GM21367 (cell line): ENCODE results near the gene CTIF.

Source experiments
- ATAC-seq: cut with Tn5 transposase; IDR thresholded peaks from one replicate; pipeline ENCODE4 v1.9.1; 2021; ENCODE audit not compliant: unreplicated experiment

The CTIF gene

GRCh38 chr18:48550101-48550729, 11.4 kb downstream of the CTIF start:
- no peak for ATAC-seq

DNA sequence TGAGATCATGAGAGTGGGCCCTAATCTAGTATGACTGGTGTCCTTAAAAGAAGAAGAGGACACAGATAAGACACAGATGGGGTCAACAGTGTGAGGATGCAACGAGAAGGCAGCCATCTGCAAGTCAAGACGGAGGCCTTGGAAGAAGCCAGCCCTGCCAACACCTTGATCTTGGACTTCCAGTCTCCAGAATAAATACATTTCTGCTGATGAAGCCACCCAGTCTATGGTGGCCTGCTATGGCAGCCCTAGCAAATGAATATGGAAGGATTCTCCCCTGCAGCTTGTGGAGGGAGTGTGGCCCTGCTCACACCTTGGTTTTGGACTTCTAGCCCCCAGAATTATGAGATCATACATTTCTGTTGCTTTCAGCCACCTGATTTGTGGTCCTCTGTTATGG, 12.3 kb downstream of the CTIF start:
- ATAC-seq, result no peak

DNA sequence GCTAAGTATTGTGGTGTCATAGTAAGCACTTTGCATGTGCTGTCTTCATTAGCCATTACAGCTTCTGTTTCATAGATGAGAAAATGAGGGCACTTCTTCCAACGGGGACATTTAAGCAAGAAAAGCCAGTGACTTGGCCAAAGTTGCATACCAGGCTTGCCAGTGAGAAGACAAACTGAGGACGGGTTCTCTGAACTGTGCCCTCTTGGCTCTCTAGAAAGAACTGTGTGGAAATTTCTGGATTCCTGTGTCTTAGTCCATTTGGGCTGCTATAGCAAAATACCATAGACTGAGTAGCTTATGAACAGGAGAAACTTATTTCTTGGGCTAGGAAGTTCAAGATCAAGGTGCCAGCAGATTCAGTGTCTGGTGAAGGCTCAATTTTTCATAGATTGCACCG, 13.3 kb downstream of the CTIF start:
- no peak for ATAC-seq

DNA sequence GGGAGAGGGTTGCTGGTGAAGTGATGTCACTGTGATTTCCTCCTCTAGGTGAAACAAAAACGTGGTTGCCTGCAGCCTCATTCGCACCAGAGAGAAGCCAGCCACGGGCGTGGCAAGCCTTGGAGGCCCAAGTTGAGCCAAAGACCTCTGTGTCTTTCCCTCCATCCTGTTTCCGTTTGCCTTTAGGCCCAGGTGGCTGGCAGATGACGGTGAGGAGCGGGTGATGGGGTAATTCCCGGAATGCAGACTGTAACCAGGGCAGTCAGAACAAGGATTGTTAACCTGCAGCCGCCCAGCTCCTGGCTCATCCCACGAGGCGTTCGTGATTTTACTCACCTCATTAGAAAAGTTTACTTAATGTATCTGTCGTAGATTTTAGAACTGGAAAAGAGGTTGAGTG, 14.4 kb downstream of the CTIF start:
- no peak for ATAC-seq

GRCh38 chr18:48554610-48555400, 16.0 kb downstream of the CTIF start:
- ATAC-seq, result no peak

- ATAC-seq, result no peak
These were observed 16.7 kb downstream of the CTIF start for GRCh38 chr18:48555465-48555995.

DNA sequence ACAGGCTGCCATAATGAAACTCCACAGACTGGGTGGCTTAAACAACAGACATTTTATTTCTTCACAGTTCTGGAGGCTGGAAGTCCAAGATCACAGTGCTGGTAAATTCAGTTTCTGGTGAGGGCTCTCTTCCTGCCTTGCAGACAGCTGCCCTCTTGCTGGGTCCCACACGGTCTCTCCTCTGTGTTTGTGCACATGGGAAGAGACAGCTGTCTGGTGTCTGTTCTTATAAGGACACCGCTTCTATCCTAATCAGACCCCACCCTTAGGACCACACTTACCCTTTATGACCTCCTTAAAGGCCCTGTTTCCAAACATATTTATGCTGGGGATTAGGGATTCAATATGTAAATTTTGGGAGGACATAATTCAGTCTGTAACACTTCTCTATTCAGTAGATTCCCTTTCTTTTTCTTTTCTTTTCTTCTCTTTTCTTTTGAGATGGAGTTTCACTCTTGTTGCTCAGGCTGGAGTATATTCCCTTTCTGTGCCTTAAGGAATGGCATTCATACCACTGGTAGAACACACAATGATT, 18.9 kb downstream of the CTIF start:
- ATAC-seq, result no peak

DNA sequence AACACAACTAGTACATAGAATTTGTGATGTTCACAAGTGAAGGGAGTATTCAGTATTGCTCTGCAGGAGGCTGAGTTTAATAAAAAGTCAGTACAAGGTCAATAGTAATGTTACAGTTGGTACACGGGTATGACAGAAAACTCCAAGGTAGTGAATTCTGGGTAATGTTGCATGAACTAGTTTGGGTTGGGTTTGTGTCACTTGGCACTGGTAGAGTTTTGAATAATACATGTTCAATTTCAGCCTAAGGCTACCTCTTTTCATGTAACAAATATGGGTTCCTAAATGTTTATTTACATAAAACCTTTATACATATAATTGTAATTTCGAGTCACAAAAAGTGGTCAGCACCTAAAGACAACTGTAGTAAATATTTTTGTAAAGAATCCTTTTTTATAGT, 19.4 kb downstream of the CTIF start:
- ATAC-seq, result no peak

- ATAC-seq, result no peak
These were observed 21.7 kb downstream of the CTIF start for GRCh38 chr18:48560491-48560890.

- ATAC-seq, result no peak
These were observed 23.2 kb downstream of the CTIF start for GRCh38 chr18:48562075-48562474.

DNA sequence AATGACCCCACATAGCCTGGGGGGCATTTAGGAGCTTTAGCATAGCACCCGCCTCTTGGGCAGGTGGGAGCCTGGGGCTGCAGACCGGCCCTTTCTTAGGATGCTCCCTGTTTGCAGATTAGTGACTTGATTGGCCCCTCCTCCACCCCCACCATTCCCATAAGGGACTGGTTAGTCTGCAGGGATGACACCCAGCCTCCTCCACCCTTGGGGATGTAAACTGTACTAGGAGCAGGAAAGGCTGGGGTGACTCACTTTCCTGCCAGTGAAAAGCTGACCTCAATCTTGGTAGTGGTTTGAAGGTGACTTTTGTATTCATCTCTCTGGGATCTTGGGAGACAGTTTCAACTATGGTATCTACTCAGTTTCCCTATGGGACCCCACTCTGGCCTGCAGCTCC, 24.2 kb downstream of the CTIF start:
- no peak for ATAC-seq

DNA sequence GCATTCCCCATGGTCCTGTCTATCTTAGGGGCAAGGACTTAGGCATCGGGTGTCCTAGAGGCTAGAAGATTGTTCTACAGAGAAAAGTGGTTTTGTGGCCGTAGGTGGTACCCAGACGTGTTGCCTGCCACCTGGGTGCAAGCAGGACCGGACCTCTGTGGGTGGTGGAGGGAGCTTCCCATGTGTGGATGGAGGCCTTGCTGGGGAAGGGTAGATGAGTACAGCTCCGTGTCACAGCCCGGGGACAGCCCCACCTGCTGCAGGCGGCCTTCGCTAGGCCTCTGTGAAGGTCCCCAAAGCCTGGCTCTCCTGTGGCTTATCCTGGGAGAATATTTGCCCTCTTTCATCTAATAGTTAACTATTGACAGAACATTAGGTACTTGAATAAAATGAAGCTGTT, 25.3 kb downstream of the CTIF start:
- ATAC-seq, result no peak

GRCh38 chr18:48565105-48565504, 26.3 kb downstream of the CTIF start:
- no peak for ATAC-seq

DNA sequence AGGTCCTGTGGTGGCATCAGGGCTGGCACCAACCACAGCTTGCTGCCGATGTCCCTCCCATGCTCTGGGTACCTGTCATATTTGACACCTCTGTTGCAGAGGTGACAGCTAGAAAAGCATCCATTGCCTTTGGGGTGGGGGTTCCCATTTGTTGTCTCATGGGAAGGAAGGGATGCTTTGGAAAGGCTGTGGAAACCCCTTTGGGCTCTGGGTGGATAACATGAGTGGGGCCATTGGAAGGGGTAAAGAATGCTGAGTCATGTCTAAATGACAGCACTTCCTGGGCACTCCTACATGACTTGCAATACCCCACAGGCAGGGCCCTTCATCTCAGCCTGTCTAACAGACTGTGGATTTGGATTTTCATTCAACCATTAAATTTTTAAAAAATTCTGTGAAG, 27.8 kb downstream of the CTIF start:
- ATAC-seq, result no peak

DNA sequence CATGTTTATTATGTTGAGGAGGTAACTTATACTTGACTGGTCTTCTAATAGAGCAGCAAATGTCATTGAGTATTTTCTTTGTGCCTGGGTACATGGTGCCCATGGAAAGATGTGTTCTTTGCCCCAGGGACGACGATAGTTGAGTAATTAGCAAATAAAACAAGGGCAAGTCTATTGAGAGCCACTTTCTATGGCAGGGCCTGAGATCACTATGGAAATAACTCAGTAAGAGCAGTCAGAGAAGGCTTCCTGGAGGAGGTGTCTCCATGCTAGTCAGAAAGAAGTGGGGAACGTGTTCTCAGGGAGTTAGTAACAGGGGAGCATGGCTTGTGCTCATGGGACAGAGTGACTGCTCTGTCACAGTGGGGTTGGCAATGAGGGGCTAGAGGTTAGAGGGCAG, 28.6 kb downstream of the CTIF start:
- no peak for ATAC-seq

DNA sequence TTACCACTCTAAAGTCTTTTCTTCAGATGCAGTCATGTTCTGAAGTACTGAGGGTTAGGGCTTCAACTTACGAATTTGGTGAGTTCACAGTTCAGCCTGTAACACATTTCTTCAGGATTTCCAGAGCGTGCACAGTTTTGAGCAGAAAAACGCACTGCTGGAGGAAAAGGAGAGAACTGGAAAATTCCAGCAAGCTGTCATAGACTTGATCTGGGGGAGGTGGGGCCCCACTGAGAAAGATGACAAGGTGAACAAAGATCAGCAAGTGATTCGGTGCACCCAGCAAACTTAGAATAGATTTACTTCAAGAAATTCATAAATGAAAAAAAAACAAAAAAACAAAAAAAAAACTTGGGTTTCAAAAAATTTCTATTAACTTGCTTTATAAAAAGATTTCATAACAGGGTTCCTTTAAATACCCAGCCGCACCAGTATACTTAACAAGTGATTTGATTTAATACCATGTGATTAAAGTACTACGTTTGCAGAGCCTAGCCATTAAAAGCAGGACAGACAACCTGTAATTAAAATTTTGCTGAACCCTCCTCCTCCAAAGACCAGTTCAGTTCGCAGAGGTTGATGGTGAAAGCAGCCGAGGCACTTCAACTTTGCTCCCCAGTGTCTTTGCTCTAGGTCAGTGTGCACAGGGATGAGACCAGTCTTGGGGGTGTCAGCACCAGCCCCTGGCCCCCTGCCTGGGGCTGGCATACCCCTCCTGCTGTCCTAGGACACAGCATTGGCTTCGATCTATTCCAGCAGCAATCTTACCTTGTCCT, 30.5 kb downstream of the CTIF start:
- ATAC-seq, result no peak

- no peak for ATAC-seq
These were observed 31.1 kb downstream of the CTIF start for GRCh38 chr18:48569915-48570264.

DNA sequence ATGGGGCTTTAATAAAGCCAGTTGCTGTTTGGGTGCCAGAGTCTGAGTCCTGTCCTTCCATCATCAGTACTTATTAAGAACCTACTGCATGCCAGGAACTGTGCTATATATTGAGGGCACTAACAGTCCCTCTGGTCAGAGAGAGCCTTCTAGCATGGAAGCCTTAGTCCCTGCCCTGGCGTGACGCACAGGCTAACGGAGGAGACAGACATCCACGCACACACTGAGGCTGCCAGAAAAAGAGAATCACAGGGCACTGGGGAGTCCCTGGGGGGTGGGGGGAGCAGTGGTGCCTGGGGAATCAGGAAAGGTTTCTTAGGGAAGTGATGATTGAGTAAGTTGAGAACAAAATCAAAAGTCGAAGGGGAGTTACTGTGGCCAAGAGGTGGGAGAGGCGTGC, 31.5 kb downstream of the CTIF start:
- no peak for ATAC-seq

GRCh38 chr18:48571639-48572384, 33.0 kb downstream of the CTIF start:
- ATAC-seq, result no peak

GRCh38 chr18:48572402-48573126, 33.7 kb downstream of the CTIF start:
- ATAC-seq, result no peak
